Measurements from ENCODE around the gene AUH. TPM values are rescaled to one million over a fixed set of nuclear protein-coding genes. Genes with fewer than 3 reads are reported as not detected.

Gene AUH, protein sequence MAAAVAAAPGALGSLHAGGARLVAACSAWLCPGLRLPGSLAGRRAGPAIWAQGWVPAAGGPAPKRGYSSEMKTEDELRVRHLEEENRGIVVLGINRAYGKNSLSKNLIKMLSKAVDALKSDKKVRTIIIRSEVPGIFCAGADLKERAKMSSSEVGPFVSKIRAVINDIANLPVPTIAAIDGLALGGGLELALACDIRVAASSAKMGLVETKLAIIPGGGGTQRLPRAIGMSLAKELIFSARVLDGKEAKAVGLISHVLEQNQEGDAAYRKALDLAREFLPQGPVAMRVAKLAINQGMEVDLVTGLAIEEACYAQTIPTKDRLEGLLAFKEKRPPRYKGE
- 10 to 100 TPM; 71.5 to 85.8 TPM for total RNA-seq

DNA sequence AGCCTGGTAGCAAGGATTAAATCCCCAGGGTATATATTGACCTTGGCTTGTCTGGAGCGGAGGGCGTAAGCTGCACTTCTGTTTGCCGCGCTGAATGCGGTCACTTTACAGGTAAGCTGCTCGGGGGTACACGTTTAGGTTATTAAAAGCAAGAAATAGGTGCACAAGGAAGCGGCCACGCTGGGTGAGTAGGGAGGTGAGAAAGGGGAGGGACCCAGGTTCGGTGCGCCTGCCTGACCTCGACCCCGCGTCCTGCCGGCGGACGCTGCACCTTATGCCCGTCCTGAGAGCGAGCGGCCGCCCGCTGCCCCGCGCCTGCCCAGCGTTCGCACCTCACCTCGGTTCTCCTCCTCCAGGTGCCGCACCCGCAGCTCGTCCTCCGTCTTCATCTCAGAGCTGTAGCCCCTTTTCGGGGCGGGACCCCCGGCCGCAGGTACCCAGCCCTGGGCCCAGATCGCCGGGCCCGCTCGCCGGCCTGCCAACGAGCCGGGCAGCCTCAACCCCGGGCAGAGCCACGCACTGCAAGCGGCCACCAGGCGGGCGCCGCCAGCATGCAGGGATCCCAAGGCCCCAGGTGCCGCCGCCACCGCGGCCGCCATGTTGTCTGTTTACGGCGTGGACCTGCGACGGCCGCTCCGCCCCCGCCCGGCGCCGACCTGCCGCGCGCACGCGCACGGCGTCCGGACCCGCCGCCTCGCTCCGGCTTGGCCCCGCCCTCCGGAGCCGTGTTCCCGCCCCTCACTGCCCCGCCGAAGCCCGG lies at the start of gene AUH:
AUH (minus strand) TSS at position 628 of the 760 bp plus-strand sequence; CDS start at position 599, 29 bp downstream.
- Mint-ChIP-seq H3K36me3 (ENCODE audit: insufficient read depth in 2 of 2) (peaks cover 31 to 40% of the 10 kb centered on the region in 2 donors), H3K4me3 (peak within 1 kb of the TSS; percentile 96 to 99), H3K27me3 (ENCODE audit: low read depth) (no peaks in the 10 kb centered on the region), H3K4me1 (ENCODE audit: low read depth) (peaks cover 58% of the 10 kb centered on the region), H3K9me3 (no peaks in the 10 kb centered on the region), H3K27ac (peak within 1 kb of the TSS; percentile 100)
- DNase-seq = peak; percentile 92 to 95
- ATAC-seq (replicated peaks in 1 of 2) = peak; percentile 72 to 73

DNA sequence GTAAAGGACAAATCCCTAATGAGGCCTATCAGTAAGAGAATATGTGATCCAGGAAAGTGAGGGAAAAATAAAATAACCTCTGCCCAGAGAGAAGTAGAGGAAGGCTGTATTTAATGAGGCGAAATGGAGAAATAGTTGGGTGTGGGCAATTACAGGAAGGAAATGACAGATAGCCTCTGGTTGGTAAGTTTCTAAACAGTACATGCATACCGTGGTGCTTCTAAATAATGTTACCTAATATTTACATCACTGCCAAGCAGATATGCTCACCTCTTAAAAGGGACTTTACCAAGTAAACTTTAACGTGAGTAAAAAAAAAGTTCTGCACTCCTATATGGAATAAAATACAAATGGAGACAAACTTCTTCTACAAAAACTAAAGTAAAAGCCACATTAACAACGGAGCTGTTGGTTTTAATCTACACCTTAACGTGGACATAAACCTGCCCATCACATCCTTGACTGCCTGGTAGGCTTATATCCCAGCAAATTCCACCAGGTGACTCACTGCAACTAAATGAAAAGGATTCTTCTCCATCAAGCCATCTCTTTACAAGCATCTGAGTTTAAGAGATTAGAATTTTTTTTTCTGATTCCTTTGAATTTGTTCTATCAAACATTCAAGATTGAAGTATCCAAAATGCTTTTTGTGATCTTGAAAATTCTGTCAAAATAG lies 49.5 kb upstream of the AUH start:
- H3K27me3 Mint-ChIP-seq (ENCODE audit: low read depth) = no peaks in the 10 kb centered on the region
- ATAC-seq (replicated peaks in 1 of 2) (no peak), DNase-seq (no peak)
- no peaks in the 10 kb centered on the region for H3K9me3 Mint-ChIP-seq
- H3K4me3 Mint-ChIP-seq = no peak overlapping the region
- H3K36me3 Mint-ChIP-seq (ENCODE audit: insufficient read depth in 2 of 2) = peaks cover 33 to 65% of the 10 kb centered on the region in 2 donors
- peak overlapping the region; percentile 27 for H3K27ac Mint-ChIP-seq
- H3K4me1 Mint-ChIP-seq (ENCODE audit: low read depth) = peaks cover 72% of the 10 kb centered on the region

DNA sequence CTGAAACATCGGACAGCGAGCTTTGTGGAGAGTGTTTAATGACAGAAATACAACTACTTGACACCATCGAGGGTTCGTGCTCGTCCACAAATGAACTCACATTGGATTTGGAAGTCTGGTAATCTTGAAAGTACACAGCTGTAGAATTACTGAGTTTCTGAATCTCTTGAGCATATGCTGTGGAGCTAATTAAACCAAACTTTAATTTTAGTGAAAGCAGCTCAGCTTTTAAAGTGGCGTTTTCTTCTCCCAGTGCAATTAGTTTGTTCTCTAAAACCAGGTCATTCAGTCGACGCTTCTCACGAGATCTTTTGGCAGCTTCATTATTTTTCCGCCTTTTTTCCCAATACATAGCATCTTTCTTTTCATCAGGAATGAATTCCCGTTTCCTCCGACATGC lies 48.4 kb upstream of the AUH start:
- H3K27ac Mint-ChIP-seq = peak overlapping the region; percentile 45
- DNase-seq (no peak), ATAC-seq (replicated peaks in 1 of 2) (no peak)
- H3K27me3 Mint-ChIP-seq (ENCODE audit: low read depth) = no peaks in the 10 kb centered on the region
- peaks cover 61% of the 10 kb centered on the region for H3K4me1 Mint-ChIP-seq (ENCODE audit: low read depth)
- H3K4me3 Mint-ChIP-seq = no peak overlapping the region
- peaks cover 32 to 57% of the 10 kb centered on the region in 2 donors for H3K36me3 Mint-ChIP-seq (ENCODE audit: insufficient read depth in 2 of 2)
- no peaks in the 10 kb centered on the region for H3K9me3 Mint-ChIP-seq

DNA sequence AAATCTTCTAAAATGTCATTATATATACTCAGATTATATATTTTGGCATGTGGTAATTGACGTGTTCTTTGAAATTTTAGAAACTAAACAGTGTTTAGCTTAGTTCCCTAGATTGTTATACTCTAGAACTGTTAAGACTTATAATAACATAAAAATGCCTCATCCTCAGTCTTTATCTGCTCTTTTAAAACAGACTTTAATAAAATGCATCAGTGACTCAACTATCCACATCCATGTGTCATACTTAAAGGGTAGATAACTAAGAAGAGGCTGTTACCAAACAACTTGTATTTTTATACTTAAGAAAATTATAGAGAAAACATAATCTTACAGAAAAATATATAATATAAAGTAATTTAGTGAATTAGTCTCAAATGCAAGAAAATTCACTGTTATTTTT lies 46.8 kb upstream of the AUH start:
- Mint-ChIP-seq H3K27me3 (ENCODE audit: low read depth) (no peaks in the 10 kb centered on the region), H3K36me3 (ENCODE audit: insufficient read depth in 2 of 2) (peaks cover 26 to 48% of the 10 kb centered on the region in 2 donors)

DNA sequence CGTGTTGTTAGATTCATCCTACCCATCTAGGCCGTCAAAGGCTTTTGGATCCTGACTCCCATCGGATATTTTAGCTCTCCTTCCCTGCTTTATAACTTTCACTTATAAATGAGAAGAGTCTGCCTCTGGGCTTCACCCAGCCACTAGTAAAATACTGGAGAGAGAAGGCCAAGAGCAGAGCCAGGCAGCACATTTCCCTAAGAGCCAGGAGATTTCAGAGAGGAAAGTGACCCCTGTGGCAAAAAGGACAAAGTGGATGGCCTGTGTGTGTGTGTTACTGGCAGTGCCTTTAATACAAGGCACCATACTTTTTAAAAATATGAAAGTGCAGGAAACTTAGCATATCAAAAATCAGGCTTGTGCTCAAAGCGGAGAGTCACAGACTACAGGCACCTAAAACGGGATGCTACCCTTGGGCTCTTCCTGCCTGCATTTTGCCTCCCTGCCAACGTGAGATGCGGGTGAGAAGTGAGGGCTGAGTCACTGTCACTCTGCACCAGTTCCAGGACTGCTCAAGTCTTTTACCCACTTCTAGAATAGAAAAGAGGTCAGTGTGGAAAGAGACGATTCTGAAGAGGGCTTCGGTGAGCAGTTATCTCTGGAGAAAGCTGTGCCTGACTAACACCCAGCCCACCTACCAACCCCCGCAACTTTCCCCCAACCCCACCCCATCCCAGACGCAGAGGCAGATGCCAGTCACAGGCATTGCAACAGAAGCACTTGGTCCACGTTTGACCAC lies 46.0 kb upstream of the AUH start:
- Mint-ChIP-seq H3K4me3 (no peak overlapping the region), H3K9me3 (no peaks in the 10 kb centered on the region), H3K4me1 (ENCODE audit: low read depth) (peaks cover 51% of the 10 kb centered on the region), H3K27ac (peak overlapping the region; percentile 48), H3K36me3 (ENCODE audit: insufficient read depth in 2 of 2) (peaks cover 25 to 44% of the 10 kb centered on the region in 2 donors), H3K27me3 (ENCODE audit: low read depth) (no peaks in the 10 kb centered on the region)
- ATAC-seq (replicated peaks in 1 of 2) (no peak), DNase-seq (no peak)

More for the DNA sequence above, 46.8 kb upstream of the AUH start:
- Mint-ChIP-seq H3K4me3 (no peak overlapping the region), H3K27ac (no peak overlapping the region), H3K9me3 (no peaks in the 10 kb centered on the region), H3K4me1 (ENCODE audit: low read depth) (peaks cover 58% of the 10 kb centered on the region)
- DNase-seq (no peak), ATAC-seq (replicated peaks in 1 of 2) (no peak)

GRCh38 chr9:91405343-91406077 lies 43.8 kb upstream of the AUH start:
- Mint-ChIP-seq H3K9me3 (no peaks in the 10 kb centered on the region), H3K4me1 (ENCODE audit: low read depth) (peaks cover 37% of the 10 kb centered on the region), H3K4me3 (no peak overlapping the region), H3K36me3 (ENCODE audit: insufficient read depth in 2 of 2) (peaks cover 22 to 29% of the 10 kb centered on the region in 2 donors), H3K27me3 (ENCODE audit: low read depth) (no peaks in the 10 kb centered on the region), H3K27ac (peak overlapping the region; percentile 84)
- ATAC-seq (replicated peaks in 1 of 2) (peak; percentile 22 to 35), DNase-seq (no peak)

- Mint-ChIP-seq H3K27ac (peak overlapping the region; percentile 84), H3K4me3 (peak overlapping the region in 1 of 2 donors; percentile 14), H3K4me1 (ENCODE audit: low read depth) (peaks cover 25% of the 10 kb centered on the region), H3K27me3 (ENCODE audit: low read depth) (no peaks in the 10 kb centered on the region), H3K9me3 (no peaks in the 10 kb centered on the region), H3K36me3 (ENCODE audit: insufficient read depth in 2 of 2) (peaks cover 9 to 14% of the 10 kb centered on the region in 2 donors)
- ATAC-seq (replicated peaks in 1 of 2) = peak; percentile 18 to 26
- no peak for DNase-seq
Observed at GRCh38 chr9:91403665-91404543, 42.2 kb upstream of the AUH start.

DNA sequence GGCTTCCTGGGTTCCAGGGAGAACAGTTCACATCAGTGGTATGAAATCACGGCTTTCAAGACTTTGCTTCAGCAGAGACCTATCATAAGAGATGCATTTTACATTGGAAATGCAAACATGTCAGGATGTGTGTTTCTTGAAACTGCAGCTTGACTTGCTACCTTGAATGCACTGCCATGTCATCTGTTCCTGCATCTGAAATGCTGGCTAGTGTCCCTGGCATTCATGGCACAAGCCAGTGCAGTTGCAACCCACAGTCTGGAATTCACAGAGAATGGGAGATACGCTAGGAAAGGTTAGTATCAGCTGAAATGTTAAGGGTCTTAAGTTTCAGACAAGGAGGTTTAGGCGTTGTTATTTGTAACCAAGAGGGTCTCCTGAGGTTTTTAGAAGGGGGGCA lies 37.2 kb upstream of the AUH start:
- Mint-ChIP-seq H3K27me3 (ENCODE audit: low read depth) (peaks cover 8% of the 10 kb centered on the region), H3K4me3 (no peak overlapping the region)

DNA sequence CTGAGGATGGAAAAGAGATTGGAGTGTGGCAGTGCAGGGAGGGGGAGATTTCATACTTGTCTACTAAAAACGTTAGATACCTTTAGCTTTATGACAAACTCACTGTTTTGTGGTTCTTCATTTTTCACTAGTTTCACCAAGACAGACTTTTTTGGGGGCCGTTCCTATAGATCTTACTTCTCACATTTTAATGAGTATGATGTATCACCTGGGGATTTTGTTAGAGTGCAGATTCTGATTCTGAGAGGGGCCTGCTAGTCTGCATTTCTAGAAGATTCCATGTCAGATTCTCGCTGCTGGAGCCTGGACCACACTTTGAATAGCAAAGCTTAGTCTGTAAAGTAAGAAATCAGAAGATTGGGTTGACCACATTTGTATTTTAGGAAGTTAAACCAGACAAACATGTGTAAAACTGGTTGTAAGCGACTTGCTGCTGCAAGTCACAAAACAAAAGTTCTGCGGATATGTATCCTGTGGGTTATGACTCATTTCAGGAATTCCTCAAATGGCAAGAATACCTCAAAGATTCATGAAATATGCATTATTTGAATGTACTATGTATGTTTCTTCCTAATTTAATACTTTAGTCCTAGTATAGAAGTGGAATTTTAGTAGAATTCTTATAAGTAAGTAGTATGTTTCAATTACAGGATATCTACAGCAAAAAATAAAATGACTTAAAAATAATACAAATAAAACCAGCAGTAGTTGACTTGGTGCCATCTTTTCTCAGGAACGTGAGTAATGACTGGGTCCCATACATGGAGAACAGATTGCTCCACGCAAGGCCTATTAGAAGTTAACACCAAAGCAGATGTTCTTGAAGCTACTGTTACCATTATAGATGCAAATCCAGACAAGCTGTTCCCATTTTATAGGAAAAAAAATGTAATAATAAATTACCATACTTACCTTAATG lies 34.1 kb upstream of the AUH start:
- Mint-ChIP-seq H3K9me3 (no peaks in the 10 kb centered on the region), H3K4me3 (peak overlapping the region; percentile 68 to 78), H3K27me3 (ENCODE audit: low read depth) (peaks cover 8% of the 10 kb centered on the region), H3K27ac (peak overlapping the region; percentile 85), H3K4me1 (ENCODE audit: low read depth) (peaks cover 22% of the 10 kb centered on the region), H3K36me3 (ENCODE audit: insufficient read depth in 2 of 2) (no peaks in the 10 kb centered on the region)
- ATAC-seq (replicated peaks in 1 of 2) = peak; percentile 71 to 74
- peak; percentile 28 to 41 for DNase-seq

More for the DNA sequence above, 37.2 kb upstream of the AUH start:
- DNase-seq (no peak), ATAC-seq (replicated peaks in 1 of 2) (no peak)
- peaks cover 32% of the 10 kb centered on the region for H3K4me1 Mint-ChIP-seq (ENCODE audit: low read depth)
- peaks cover 0 to 2% of the 10 kb centered on the region in 2 donors for H3K36me3 Mint-ChIP-seq (ENCODE audit: insufficient read depth in 2 of 2)
- H3K27ac Mint-ChIP-seq = no peak overlapping the region
- no peaks in the 10 kb centered on the region for H3K9me3 Mint-ChIP-seq

DNA sequence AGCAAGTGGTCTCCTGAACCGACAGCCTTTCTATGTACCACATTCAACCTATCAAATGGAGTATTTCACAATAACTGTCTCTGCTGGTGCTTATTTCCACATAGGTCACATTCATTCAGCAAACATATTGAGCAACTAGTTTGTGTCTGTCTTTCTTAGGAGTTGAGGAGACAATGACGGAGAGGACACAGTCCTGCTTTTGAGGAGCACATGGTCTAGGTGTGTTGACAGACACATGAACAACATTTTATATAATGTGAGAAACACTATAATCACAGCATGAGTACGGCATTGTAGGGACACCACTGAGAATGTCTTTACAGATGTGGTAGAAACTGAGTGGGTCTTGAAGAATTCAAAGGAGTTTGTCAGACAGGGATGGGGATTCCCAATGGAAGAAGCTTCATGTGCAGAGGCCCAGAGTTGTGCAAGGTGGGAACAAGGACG lies 33.4 kb upstream of the AUH start:
- Mint-ChIP-seq H3K4me1 (ENCODE audit: low read depth) (peaks cover 22% of the 10 kb centered on the region), H3K27me3 (ENCODE audit: low read depth) (peaks cover 8% of the 10 kb centered on the region), H3K4me3 (peak overlapping the region; percentile 68 to 78), H3K9me3 (no peaks in the 10 kb centered on the region), H3K27ac (peak overlapping the region; percentile 85), H3K36me3 (ENCODE audit: insufficient read depth in 2 of 2) (no peaks in the 10 kb centered on the region)
- ATAC-seq (replicated peaks in 1 of 2) = peak; percentile 40 to 45
- DNase-seq = no peak
